ENCODE measurements around the gene LRRC28.
A peak's percentile ranks its signal among the peaks of the same experiment; 100 is the strongest.

The LRRC28 gene

DNA sequence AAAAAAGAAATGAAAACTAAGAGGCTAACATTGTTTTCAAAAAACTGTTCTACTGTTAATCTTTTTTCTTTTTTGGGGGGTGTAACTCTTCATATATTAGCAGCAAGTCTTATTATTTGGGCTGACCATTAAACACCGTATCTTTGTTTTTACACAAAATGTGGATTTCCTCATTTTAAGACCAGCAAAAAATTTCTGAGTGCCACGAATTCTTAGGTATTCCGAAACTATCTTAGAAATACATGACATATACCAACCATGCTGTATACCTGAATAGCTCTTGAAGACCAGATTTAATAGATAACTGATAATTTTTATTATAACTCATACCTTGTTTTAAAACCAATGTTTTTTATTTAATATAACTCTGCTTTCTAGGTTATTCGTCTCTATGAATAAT lies 1.3 kb upstream of the LRRC28 start:
- peak in 1 of 2 donors; percentile 25 for DNase-seq

DNA sequence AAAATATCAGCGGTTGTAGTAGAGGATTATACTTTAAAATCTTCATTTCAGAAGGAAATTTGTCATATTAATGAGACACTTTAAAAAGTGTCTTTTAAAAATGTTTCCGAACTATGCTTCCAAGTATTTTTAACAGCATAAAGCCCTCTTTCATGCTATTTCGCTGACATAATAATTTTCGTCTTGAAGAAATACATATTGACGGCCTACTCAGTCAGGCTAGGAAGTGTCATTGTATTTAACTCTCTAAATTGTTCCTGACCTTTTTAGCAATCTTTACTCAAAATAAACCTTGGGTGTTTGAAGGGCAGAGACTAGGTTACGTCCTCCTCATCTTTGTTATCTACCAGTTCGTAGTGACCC lies 806 bp upstream of the LRRC28 start:
- DNase-seq, result peak in 1 of 2 donors; percentile 10

DNA sequence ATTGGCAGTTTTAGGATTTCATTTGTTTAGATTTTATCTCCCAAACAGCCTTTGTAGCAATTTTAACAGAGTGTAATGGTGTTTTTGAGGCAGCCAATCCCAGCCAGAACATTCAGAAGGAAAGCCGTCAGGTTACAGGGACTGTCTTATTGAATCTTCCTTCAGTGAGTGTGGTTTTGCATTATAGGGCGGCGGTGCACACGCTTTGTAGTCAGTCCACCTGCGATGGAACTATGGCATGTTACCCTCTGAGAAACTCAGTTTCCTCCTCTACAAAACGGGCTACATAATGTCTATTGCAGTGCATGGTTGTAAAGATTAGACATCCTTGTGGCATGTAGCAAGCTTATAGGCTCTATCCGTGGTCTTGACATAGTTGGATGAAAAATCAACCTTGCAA lies 1.0 kb downstream of the LRRC28 start:
- DNase-seq, result no peak

DNA sequence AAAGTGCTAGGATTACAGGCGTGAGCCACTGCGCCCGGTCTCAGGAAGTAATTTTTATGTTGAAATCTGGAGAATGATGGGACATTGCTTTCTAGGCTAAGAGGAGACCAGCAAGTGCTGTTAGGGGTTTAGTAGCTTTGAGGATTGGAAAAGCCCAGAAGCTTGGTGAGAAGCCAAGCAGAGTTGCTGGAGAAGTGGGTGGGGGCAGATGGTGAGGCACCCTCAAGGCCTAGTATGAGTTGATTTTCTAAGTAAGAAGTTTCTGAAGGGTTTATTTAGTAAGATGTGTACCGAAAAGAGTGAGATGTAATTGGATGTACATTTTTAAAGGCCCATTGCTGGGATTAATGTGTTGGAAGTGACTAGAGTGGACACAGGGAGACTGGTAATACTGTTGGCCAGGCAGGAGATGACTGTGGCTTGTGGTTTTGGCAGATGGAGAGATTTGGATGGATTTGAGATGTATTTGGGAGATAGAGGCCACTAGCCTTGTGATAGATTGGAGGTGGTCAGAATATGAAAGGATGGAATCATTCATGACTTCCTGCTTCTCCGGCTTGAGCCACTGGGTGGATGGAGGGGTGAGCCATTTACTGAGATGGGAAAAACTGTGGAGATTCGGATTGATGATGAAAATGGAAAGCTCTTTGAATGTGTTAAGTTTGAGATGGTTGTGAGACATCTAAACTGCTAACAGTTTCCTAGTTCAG lies 2.3 kb downstream of the LRRC28 start:
- no peak for DNase-seq

DNA sequence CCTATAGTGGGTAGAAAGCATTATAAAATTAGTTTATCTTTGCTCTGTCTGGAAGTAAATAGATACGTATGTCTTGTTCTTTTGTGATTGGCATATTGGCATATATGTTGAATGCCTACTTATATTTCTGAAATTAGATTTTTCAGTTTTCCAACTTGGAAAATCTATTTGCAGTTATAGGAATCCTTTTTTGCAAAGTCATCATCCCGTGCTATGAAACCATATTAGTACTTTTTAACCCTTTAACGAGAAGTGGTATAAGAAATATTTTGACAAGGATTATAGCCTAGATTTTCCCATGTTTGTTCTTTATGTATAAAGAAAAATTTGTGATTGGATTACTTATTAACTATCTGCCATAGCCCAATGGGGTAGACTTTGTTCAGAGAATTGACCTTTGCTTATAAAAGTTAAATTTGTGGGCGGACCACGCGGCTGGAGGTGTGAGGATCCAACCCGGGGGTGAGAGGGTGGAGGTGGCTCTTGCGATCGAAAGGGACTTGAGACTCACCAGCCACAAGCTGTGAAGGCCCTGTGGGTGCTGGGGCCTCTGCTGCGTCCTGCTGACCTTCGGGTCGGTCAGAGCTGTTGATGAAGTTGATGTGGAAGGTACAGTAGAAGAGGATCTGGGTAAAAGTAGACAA lies 5.9 kb downstream of the LRRC28 start:
- DNase-seq, result no peak

DNA sequence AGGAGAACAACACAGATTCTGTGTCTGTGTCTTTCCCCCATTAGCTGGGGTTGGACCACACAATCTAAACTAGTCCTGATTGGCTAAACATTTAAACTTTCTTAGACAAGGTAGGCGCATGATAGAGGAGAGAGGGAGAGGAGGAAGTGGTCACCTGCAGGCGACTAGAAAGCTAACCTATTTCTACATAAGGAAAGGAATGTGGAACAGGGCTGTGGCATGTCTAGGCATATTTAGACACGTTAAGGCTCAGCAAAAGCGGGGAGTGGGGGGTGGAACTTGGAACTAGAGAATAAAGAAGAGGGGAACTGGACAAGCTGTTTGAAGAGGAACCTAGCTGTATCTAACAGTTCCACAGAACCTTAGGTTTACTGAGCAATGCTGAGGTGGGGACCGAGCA lies 12.8 kb downstream of the LRRC28 start:
- no peak for DNase-seq

DNA sequence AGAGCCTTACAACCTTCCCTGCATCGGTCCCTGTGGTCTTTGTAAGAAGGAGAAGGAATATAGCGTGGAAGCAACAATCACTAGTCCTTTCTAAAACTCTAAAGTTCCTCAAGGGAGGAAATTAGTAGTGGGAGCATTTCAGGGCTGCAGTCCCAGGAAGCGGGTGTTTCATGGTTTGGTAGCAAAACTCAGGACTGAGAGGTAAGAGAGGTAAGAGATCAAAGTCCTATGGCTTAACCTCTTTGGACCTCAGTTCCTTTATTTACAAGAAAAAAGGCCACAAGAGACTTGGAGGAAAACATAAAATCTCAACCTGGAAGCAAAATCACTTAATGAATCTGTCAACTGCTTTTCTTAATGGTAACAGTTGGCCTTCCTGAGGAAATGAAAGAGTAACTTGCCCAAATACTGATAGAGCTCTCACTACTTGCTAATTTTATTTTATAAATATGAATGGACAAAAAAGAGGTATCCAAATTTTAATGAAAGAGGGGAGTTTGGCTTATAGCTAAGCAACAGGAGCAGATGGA lies 14.3 kb downstream of the LRRC28 start:
- no peak for DNase-seq

DNA sequence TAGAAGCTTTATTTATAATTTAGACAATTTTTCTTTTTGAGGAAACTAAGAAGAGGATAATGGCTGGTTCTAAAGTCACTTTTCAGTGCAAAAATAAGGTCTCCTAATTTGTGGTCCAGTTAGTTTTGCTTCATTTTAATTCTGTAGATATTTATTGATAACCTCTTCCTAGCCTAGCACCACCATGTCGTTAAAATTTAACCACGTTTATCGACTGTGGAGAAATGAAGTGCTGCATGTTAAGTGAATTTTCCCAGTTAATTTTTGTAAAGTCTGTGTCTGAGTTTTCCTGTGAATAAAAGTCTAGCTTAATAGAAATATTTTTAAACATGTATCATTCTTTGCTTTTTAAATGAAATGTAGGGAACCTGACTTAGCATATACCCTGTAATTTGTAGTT lies 16.7 kb downstream of the LRRC28 start:
- DNase-seq, result no peak

DNA sequence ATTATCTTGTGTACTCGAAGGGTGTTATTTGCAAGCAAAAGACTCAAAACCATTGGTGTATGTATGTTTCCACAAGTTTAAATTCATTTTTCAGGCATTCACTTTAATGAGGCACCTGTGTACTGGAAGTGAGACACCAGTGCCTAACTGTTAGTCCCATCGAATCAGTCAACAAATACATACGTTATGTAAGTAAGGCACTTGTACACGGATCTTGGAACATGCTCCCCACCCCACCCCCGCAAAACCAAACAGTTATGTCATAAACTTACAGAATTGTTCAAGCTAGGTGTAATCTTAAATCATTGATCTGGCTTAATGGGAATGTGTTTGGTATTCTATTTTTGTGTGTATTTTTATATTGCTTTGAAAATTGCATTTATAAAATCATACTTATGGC lies 17.1 kb downstream of the LRRC28 start:
- DNase-seq, result no peak

DNA sequence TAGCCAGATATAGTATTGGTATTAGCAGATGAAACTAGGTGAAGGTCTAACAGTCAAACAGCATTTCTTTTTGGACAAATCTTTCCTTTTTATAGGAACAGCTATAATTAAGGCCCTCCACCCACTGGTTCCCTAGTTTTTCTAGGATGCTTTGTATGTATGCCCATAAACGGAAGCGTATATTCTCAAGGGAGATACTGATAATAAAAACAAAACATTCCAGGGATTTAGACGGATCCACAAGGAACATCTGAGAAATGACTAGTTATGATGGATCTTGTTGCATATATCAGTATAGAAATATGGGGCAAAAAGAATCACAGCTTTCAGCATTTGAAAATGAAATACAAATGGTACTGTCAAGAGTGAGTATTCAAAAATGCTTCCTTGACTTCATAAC lies 22.5 kb downstream of the LRRC28 start:
- no peak for DNase-seq

DNA sequence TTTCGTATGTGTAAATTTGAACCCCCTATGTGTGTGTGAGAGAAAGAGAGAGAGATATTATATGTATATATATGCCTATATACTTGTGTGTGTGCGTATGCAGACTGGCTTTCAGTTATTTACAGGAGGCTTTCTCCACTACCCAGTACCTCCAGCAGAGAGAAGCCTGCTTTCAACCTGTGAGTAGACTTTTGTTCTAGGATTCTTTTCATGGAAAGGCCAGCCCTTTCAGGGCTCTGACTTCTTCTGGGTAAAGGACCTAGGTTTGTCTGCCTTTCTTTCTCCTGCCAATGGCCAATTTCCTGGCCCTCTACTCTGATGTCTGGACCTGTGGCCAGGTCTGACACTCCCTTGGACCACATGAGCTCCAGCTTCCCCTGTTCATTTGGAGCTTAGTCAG lies 23.8 kb downstream of the LRRC28 start:
- no peak for DNase-seq

DNA sequence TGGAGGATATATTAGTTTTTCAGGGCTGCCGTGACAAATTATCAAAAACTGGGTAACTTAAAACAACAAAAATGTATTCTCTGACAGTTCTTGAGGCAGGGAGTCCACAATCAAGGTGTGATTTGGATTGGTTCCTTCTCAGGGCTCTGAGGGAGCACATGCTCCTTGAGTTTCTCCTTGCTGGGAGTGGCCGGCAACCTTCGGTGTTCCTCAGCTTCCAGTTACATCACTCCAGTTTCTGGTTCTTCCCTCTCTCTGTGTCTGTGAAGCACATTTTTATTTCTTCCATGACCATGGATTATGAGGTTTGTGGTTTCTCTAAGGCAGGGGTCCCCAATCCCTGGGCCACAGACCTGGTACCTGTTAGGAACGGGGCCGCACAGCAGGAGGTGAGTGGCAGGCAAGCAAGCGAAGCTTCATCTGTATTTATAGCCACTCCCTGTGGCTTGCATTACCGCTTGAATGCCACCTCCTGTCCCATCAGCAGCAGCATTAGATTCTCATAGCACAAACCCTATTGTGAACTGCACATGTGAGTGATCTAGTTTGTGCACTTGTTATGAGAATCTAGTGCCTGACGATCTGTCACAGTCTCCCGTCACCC lies 24.3 kb downstream of the LRRC28 start:
- no peak for DNase-seq

DNA sequence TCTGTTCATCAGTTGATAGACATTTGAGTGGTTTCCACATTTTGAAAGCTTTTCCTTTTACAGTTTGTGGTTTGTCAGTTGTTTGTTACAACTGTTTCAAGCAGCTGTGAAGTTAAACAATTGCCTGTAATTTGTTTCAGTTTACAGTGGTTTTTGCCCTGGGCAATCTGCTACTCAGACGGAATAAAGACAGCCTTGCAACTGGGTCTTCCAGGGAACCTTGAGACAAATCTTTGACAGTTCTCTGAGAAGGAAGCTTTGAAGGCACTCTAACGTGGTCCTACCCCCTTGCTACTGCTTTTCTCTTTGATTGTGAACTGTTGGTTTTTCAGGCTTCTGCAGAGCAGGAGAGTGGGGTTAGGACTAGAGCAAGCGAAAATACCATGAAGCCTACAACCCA lies 28.0 kb downstream of the LRRC28 start:
- no peak for DNase-seq

DNA sequence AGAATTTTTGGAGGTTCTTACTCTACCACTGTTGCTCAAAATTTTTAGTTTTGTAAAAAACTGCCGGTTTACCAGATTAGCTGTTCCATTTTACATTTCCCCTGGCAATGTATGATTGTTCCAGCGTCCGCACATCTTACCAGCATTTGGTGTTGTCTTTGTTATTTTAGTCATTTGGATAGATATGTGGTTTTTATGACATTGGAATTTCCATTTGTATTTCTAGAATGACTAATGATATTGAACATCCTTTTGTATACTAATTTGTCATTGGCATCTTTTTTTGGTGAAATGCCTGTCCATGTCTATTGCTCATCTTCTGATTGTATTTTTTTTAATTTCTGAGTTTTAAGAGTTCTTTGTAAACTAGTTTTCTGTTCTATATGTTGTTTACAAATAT lies 28.5 kb downstream of the LRRC28 start:
- no peak for DNase-seq

DNA sequence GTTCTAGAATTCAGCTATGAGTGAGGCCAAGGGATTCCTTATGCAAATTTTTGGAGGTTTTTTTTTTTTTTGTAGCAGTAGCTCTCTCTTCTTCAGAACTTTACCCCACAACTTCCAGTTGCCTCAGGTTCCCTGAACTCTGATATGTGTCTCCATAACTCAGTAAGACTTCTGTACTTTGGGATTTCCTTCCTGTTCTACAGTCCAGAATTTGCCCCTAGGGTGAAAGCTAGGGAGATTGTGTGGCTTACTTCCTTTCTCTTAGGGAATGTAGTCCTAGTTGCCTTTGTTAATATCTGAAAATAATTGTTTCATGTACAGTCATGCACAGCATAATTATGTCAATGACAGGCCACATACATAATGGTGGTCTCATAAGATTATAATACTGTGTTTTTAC lies 30.8 kb downstream of the LRRC28 start:
- peak; percentile 35 to 62 for DNase-seq

DNA sequence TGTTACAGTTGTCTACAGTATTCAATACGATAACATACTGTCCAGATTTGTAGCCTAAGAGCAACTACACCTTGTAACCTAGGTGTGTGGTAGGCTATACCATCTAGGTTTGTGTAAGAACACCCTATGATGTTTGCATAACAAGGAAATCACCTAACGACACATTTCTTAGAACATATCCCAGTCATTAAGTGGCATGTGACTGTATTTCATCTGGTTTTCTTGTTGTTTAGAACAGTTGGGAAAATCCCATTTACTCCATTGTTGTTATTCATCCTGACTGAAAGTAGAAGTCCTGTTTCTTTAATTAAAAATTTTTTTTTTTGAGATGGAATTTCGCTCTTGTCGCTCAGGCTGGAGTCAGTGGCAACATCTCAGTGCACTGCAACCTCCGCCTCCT lies 31.3 kb downstream of the LRRC28 start:
- DNase-seq, result peak; percentile 49 to 91

DNA sequence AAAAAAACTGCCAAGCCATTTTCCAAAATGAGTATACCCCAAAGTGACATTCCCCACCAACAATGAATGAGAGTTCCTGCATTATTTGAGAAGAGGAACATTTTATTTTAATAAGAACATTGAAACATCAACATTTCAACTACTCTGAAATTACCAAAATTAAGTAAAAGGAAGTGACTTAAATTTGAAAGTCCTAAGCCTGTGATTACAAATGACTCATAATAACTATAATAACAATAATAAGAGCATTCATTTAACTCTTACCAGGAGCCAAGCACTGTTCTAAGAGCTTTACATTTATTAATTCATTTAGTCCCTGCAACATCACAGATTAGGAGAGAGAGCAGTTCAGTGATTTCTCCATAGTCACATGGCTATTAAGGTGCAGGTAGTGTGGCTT lies 32.4 kb downstream of the LRRC28 start:
- peak; percentile 35 to 39 for DNase-seq

DNA sequence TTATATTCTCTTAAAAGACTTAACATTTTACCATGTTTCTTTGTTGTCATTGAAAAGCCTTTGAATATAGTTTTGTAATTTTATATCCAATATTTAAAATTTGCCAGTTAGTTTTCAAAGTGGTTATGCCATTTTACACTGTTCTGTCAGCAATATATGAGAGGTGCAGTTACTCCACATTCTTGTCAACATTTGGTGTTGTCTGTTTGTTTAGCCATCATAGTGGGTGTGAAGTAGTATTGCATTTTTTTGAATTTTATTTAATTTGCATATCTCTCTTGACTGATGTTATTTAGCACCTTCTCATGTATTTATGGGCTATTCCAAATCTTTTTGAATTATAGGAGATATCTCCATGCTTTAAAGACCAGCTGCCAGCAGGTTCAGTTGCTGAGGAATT lies 40.4 kb downstream of the LRRC28 start:
- no peak for DNase-seq

DNA sequence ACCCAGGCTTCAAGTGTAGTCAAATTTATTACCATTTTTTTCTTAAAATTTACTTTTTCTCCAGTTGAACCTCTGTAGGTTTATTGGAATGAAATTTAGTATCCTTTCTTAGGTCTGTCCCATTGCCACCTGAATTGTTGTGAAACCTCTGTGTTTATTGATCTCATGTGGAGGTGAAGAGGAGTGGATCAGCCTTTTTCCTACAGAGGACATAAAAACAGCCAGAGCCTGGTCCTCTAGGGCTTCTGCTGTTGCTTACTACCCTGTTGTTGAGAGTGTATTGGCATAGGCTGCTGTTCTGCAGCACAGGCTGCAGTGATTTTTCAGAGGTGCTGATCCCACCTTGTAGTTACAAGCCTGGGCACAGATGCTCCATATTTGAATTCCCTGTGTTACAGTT lies 44.6 kb downstream of the LRRC28 start:
- no peak for DNase-seq

DNA sequence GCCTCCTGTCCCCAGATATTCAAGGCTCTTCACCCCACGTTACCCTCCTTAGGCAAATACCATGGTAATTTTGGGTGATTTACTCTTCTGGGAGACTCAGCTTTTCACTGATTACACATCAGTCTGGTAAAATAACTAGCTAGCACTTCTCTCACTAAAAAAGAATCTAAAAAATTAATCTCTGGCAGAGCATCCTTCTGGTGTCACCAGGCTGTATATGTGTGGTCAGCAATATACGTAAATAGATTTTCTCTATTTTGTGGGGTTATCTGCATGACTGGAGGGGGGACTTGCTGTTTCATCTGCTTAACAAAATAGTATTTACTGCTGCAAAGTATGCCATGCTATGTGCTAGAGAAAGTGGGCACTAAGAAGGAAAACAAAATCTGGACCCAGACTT lies 45.1 kb downstream of the LRRC28 start:
- no peak for DNase-seq

DNA sequence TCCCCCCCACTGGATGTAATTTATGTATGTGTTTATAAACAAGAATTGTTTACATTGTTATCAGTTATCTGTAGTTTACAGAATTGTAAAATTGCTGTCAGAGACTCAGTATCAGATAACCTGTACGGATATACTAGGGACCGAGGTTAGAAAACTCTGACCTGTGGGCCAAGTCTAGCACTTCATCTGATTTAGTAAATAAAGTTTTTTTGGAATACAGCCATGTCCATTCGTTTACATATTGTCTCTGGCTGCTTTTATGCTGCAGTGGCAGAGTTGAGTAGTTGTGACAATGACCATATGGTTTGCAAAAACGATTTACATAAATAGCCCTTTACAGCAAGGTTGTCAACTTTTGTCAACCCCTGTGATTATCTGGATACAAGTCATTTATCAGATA lies 52.6 kb downstream of the LRRC28 start:
- no peak for DNase-seq

DNA sequence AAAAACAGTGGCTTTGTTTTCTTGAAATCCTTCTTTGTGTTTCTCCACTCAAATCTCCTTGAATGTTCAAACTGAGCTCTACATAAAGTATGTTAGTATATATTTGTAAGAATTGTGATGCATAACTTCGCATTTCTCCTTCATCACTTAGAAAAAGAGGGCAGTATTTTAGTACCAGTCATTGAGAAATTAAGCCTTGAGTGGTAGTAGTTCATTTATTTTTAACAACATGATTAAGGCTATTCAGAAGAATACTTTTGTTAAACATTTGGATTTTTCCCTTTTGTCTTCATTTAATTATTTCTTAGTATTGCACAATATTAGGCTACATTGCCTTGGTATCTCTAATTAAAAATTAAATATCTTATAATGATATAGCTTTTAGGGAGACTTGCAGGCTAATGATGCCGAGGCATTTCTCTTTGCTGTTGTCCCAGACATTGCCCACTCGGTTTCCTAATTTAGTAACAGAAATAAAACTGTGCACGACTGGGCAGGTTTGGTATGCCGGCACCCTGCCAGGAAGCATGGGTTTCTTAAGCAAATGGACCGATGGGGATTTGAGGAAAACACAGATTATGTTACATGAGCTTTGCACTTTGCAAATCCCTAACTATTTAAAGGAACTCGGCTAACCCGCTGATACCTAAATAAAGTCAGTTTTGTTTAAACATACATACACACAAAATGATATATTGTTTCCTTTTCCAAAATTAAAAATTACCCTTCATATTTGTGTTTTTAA lies 54.7 kb downstream of the LRRC28 start:
- DNase-seq, result no peak

DNA sequence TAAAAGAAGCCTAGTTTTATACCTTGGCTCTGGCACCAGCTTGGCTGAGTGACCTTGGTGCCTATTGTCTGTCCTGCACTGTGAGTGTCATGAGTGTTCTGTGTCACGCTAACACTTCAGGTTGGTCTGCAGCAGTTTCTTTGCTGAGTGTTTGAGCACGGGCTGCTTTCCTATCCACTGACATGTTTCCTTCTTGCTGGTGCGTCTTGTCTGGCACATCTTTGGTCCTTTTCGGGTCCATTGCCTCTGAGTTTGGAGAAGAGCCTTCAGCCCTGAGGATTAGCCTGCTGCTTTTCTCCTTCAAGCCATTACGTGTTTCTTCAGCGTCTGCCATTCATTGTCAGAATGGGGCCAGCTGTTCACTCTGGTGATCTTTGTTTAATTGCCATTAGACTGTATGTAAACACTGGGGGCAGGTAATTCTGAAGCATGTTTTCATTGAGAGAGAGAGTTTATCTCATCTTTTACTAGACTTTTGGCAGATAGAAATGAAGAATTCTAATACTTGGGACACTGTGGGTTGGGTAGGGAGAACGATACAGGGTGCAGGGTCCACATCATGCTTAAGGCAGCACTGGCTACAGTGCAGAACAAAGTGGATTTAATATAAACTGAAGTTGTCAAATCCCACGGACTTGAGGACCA lies 55.5 kb downstream of the LRRC28 start:
- no peak for DNase-seq
